ENCODE results near the gene KRTAP10-7. TPM values are rescaled to one million over a fixed set of nuclear protein-coding genes. Genes with fewer than 3 reads are reported as not detected.

The KRTAP10-7 gene
- total RNA-seq, 1 experiment from 2014 or later = not detected

DNA sequence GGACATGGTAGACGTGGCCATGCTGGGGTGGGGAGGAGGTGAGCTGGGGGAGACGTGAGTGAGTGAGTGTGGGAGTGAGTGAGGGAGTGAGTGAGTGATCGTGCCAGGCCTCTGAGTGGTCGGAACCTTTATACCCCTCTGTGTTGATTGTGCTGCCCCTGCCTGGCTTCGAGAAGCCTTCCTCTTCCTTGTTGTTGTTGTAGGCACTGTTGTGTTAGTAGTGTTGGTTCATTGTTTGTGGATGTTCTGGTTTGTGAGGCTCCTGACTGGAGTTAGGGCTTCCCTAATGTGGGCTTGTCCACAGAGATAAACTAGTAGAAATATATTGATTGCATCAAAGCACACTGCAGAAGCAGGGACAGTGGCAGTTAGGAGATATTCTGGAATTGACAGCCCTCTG, 41.7 kb upstream of the KRTAP10-7 start, which contains the start of gene KRTAP10-3:
KRTAP10-3 (minus strand) TSS at position 101 of the 400 bp plus-strand sequence; CDS start at position 21, 80 bp downstream.
- Histone ChIP-seq H3K79me1 (ENCODE audit: insufficient read depth, low read depth, low read length, poor library complexity, severe bottlenecking) (no peaks in the 10 kb centered on the region), H2AK5ac (ENCODE audit: insufficient read length, low read length) (no peak within 1 kb of the TSS), H3K56ac (ENCODE audit: insufficient read length, low read depth, low read length) (no peak within 1 kb of the TSS), H3K9ac (ENCODE audit: extremely low read depth, insufficient read length, low read length) (no peak within 1 kb of the TSS), H2BK20ac (ENCODE audit: low read depth, low read length, poor library complexity, severe bottlenecking) (no peak within 1 kb of the TSS), H3K27ac (ENCODE audit: insufficient read length, low read depth, low read length) (no peak within 1 kb of the TSS), H2BK15ac (ENCODE audit: low read depth, low read length) (no peak within 1 kb of the TSS), H2BK120ac (ENCODE audit: low read depth, low read length, poor library complexity, severe bottlenecking) (no peak within 1 kb of the TSS), H3K23me2 (ENCODE audit: insufficient read length, low read depth, low read length, poor library complexity, severe bottlenecking) (no peaks in the 10 kb centered on the region), H3K27me3 (ENCODE audit: insufficient read depth, low read length) (no peaks in the 10 kb centered on the region), H3K14ac (ENCODE audit: insufficient read depth, low read length) (no peak within 1 kb of the TSS; the same call in 1 of the 2 replicates), H3K79me2 (ENCODE audit: insufficient read depth, low read length) (no peaks in the 10 kb centered on the region), H3K9me3 (ENCODE audit: control insufficient read depth, low read depth, low read length) (no peaks in the 10 kb centered on the region), H3K18ac (ENCODE audit: insufficient read length, low read depth, low read length) (no peak within 1 kb of the TSS), H3K4ac (ENCODE audit: low read depth, low read length) (no peak within 1 kb of the TSS), H4K8ac (replicated peaks; ENCODE audit: insufficient read length, low read depth, low read length) (no peak within 1 kb of the TSS), H2BK5ac (ENCODE audit: insufficient read length, low read length) (no peak within 1 kb of the TSS), H4K20me1 (ENCODE audit: control insufficient read depth, insufficient read depth, insufficient read length) (no peaks in the 10 kb centered on the region), H2BK12ac (ENCODE audit: insufficient read length, low read depth, low read length) (no peak within 1 kb of the TSS), H3K4me1 (ENCODE audit: insufficient read depth, low read length) (no peaks in the 10 kb centered on the region), H4K5ac (ENCODE audit: insufficient read length, low read depth, low read length) (no peak within 1 kb of the TSS), H3K23ac (ENCODE audit: insufficient read length, low read depth, low read length) (no peak within 1 kb of the TSS), H4K91ac (ENCODE audit: insufficient read length, low read depth, low read length) (no peak within 1 kb of the TSS), H3T11ph (ENCODE audit: low read length) (no peak within 1 kb of the TSS), H2AFZ (ENCODE audit: low read length) (no peak within 1 kb of the TSS), H3K4me2 (ENCODE audit: insufficient read depth, insufficient read length, low read length) (no peak within 1 kb of the TSS)
- peaks cover 9% of the 10 kb centered on the region for H3K27me3 Mint-ChIP-seq (ENCODE audit: low read depth)
- no peaks in the 10 kb centered on the region for H3K36me3 Mint-ChIP-seq (ENCODE audit: insufficient read depth in 1 of 3, low read depth in 3 of 3)
- H3K4me1 Mint-ChIP-seq = peaks cover 11 to 13% of the 10 kb centered on the region in 2 experiments; a peak in 3 of 4 replicates
- no CpG with 5 or more reads among the region's 5 CpGs for WGBS (ENCODE audit: extremely low coverage, insufficient read length, low lambda C conversion rate)
- H3K4me3 Mint-ChIP-seq = no peak within 1 kb of the TSS
- no peak for DNase-seq
- peak within 1 kb of the TSS in 2 of 3 experiments; percentile 71 to 85; a peak in 4 of 7 replicates for H3K27ac Mint-ChIP-seq
- TF ChIP-seq, protein P1, sequence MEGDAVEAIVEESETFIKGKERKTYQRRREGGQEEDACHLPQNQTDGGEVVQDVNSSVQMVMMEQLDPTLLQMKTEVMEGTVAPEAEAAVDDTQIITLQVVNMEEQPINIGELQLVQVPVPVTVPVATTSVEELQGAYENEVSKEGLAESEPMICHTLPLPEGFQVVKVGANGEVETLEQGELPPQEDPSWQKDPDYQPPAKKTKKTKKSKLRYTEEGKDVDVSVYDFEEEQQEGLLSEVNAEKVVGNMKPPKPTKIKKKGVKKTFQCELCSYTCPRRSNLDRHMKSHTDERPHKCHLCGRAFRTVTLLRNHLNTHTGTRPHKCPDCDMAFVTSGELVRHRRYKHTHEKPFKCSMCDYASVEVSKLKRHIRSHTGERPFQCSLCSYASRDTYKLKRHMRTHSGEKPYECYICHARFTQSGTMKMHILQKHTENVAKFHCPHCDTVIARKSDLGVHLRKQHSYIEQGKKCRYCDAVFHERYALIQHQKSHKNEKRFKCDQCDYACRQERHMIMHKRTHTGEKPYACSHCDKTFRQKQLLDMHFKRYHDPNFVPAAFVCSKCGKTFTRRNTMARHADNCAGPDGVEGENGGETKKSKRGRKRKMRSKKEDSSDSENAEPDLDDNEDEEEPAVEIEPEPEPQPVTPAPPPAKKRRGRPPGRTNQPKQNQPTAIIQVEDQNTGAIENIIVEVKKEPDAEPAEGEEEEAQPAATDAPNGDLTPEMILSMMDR (conservative IDR thresholded peaks at IDR 0.05) = no peak
- H3K9me3 Mint-ChIP-seq = no peaks in the 10 kb centered on the region

Measured in H9 (cell line).